AG04449 (cell line): ENCODE data around the gene TNFSF15.

Experiments
- CTCF ChIA-PET: fragments of 350-600 bp; formaldehyde crosslinking; extraction: SDS; loops from one replicate; lab custom pipeline; 2021; ENCODE audit warnings: antibody characterized with exemption; lab: Yijun Ruan, JAX
- POLR2A ChIA-PET: fragments of 400-600, 350-600 bp; formaldehyde crosslinking; extraction: SDS; loops from one replicate; lab custom pipeline; 2020; ENCODE audit warnings: antibody characterized with exemption, inconsistent platforms; lab: Yijun Ruan, JAX
- DNase-seq: peaks from one replicate; pipeline ENCODE4 v3.0.0-alpha.2; 2010; ENCODE audit warnings: low read depth, low spot score
- H3K4me3 ChIP-seq: 2 replicates; pipeline ENCODE4 v1.5.1; 2011; ENCODE audit warnings: low read depth, mild to moderate bottlenecking, control low read depth, low read length
- TF ChIP-seq, protein P1 (sequence below): IDR thresholded peaks from one replicate; pipeline ENCODE4 v1.5.1; 2011; ENCODE audit warnings: mild to moderate bottlenecking, moderate library complexity, low read length, control low read depth, inconsistent platforms; ENCODE audit not compliant: insufficient read depth; ENCODE audit errors: missing control alignments

Gene TNFSF15

DNA sequence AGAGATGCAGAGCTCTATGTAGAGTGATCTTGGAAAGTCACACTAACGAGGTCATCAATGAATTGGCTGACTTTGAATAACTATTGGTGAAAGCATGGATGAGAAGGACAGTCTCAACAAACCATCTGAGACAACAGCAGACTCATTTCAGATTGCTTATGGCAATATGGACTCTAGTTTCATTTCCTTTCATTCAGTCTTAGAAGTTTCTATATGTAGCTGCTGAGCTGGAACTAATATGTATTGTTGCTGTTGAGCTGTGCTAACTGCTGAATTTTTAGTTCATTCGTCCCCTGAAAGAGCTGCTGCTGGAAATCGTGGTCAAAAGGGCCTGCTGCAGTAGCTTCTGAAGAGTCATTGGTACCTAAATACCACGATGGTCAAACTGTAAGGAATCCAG is 31.3 kb downstream of the TNFSF15 start:
- TF ChIP-seq, protein P1, sequence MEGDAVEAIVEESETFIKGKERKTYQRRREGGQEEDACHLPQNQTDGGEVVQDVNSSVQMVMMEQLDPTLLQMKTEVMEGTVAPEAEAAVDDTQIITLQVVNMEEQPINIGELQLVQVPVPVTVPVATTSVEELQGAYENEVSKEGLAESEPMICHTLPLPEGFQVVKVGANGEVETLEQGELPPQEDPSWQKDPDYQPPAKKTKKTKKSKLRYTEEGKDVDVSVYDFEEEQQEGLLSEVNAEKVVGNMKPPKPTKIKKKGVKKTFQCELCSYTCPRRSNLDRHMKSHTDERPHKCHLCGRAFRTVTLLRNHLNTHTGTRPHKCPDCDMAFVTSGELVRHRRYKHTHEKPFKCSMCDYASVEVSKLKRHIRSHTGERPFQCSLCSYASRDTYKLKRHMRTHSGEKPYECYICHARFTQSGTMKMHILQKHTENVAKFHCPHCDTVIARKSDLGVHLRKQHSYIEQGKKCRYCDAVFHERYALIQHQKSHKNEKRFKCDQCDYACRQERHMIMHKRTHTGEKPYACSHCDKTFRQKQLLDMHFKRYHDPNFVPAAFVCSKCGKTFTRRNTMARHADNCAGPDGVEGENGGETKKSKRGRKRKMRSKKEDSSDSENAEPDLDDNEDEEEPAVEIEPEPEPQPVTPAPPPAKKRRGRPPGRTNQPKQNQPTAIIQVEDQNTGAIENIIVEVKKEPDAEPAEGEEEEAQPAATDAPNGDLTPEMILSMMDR = no peak
- POLR2A ChIA-PET = interaction anchor here (1.1 kb wide), 1 partner anchor 29 kb away, joined by 3 read pairs; no protein-coding TSS in a partner anchor
- DNase-seq = no peak
- CTCF ChIA-PET = no interaction called here
- no peak overlapping the region for H3K4me3 ChIP-seq

DNA sequence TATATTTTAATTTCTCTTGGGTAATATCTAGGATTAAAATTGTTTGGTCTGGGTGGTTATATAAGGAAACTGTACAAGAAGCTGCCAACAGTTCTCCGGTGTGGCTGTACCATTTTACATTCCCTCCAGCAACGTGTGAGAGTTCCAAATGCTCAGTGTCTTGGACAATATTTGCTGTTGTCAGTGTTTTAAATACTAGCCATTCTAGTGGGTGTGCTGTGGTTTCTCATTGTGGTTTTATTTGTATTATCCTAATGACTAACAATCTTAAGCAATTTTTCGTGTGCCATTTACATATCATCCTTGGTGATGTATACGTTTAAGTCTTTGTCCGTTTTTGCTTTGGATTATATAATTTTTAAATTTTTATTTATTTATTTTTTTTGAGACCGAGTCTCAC is 34.0 kb downstream of the TNFSF15 start:
- CTCF ChIA-PET = no interaction called here
- TF ChIP-seq, protein P1 = no peak
- DNase-seq = no peak
- H3K4me3 ChIP-seq = no peak overlapping the region
- POLR2A ChIA-PET = no interaction called here

GRCh38 chr9:114770991-114771390 is 34.8 kb downstream of the TNFSF15 start:
- ChIA-PET CTCF (interaction anchor here (1.0 to 1.2 kb wide), 2 partner anchors 90 to 141 kb away, joined by 3 to 5 read pairs; no protein-coding TSS in a partner anchor), POLR2A (no interaction called here)
- no peak overlapping the region for H3K4me3 ChIP-seq
- TF ChIP-seq, protein P1 = no peak
- no peak for DNase-seq

DNA sequence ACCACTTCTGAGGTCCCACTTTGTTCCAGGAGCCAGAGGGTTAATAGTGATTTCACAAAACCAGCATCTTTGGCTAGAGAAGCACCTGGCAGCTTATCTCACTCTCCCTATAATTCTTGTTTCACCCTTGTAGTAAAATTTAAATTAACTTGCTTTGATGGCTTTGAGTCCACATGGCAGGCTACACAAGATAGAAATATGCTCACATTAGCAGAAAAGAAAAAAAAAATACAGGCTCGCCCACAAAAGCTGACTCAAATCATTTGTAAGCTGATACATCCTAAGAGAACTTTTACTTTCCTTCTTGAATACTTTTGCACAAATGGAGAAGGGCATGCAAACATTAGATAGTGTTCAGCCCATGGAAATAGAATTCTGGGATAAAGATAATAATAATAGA is 36.2 kb downstream of the TNFSF15 start:
- ChIA-PET POLR2A (no interaction called here), CTCF (interaction anchor here (0.6 to 1.6 kb wide), 3 partner anchors 14 to 139 kb away, joined by 3 to 4 read pairs (median 3); no protein-coding TSS in a partner anchor)
- TF ChIP-seq, protein P1 = no peak
- no peak overlapping the region for H3K4me3 ChIP-seq
- no peak for DNase-seq

- DNase-seq = no peak
- no peak overlapping the region for H3K4me3 ChIP-seq
- TF ChIP-seq, protein P1 = no peak
- CTCF ChIA-PET = interaction anchor here (0.7 kb wide), 1 partner anchor 143 kb away, joined by 3 read pairs; no protein-coding TSS in a partner anchor
- POLR2A ChIA-PET = no interaction called here
Observed at GRCh38 chr9:114763220-114763619, 42.6 kb downstream of the TNFSF15 start.

GRCh38 chr9:114761523-114761922 is 44.3 kb downstream of the TNFSF15 start:
- H3K4me3 ChIP-seq = no peak overlapping the region
- TF ChIP-seq, protein P1 = no peak
- POLR2A ChIA-PET = no interaction called here
- CTCF ChIA-PET = no interaction called here
- no peak for DNase-seq
